K562 (cell line): ENCODE results near the gene CST2.

Source experiments
- ATF1 ChIP-seq, 2 experiments: fragments of 450-650 bp in 1 of 2; IDR thresholded peaks; 2 replicates each; pipeline ENCODE4 v1.6.1; 2016; ENCODE audit warnings: missing compliant biosample characterization in 1 of 2, missing genetic modification characterization in 1 of 2
- NFYB ChIP-seq: IDR thresholded peaks from 2 replicates; pipeline ENCODE4 v1.6.1; 2011; ENCODE audit warnings: mild to moderate bottlenecking, moderate library complexity; ENCODE audit not compliant: insufficient read length; ENCODE audit errors: extremely low read depth

- TF ChIP-seq NFYB (no peak), ATF1 (CRISPR knock-in tag; IDR thresholded peaks at IDR 0.05) (no peak), ATF1 (tag; IDR thresholded peaks at IDR 0.05) (no peak)
Observed at GRCh38 chr20:23823621-23824324, 2.8 kb downstream of the CST2 start.
